Panc1 (cell line): ENCODE data around the gene CPS1. TPM values are rescaled to one million over a fixed set of nuclear protein-coding genes. Genes with fewer than 3 reads are reported as not detected.

ENCODE experiments used
- ATAC-seq: fragments of 200-7000 bp; cut with Tn5 transposase; 2 replicates; pipeline ENCODE4 v1.9.1; 2020; ENCODE audit warnings: mild to moderate bottlenecking, moderate library complexity
- BruUV-seq: library from RNA; stranded (reverse); fragments of 400-500 nt; replicated peaks from 2 replicates; lab custom pipeline; 2021; lab: Mats Ljungman, UMichigan
- CTCF ChIA-PET: fragments of 300-600 bp; sonication (Branson Sonifier 250); formaldehyde crosslinking; loops from one replicate; lab custom pipeline; 2022; ENCODE audit warnings: antibody characterized with exemption; lab: Charles Lee
- POLR2A ChIA-PET: fragments of 300-600 bp; sonication (Branson Sonifier 250); formaldehyde crosslinking; loops from one replicate; lab custom pipeline; 2022; ENCODE audit warnings: antibody characterized with exemption; lab: Charles Lee
- DNase-seq: peaks from one replicate; pipeline ENCODE4 v3.0.0-alpha.2; 2010; ENCODE audit warnings: low read depth, low spot score
- H3K27ac ChIP-seq: 2 replicates; pipeline ENCODE4 v1.5.1; 2011; ENCODE audit warnings: mild to moderate bottlenecking, low read length, inconsistent platforms
- H3K27me3 ChIP-seq: fragments of 200-500 bp; sonication (Bioruptor generic); 2 replicates; pipeline ENCODE4 v1.6.0; 2014; ENCODE audit warnings: low read length, inconsistent platforms; ENCODE audit not compliant: control insufficient read depth, insufficient read depth
- H3K36me3 ChIP-seq: fragments of 200-500 bp; sonication (Bioruptor generic); 2 replicates; pipeline ENCODE4 v1.5.1; 2014; ENCODE audit warnings: inconsistent platforms, mild to moderate bottlenecking, low read length, moderate library complexity; ENCODE audit not compliant: control insufficient read depth, insufficient read depth
- H3K4me1 ChIP-seq: 2 replicates; pipeline ENCODE4 v1.5.1; 2011; ENCODE audit warnings: inconsistent platforms, mild to moderate bottlenecking, low read length, moderate library complexity; ENCODE audit not compliant: control insufficient read depth, insufficient read depth
- H3K4me3 ChIP-seq, 2 experiments: 2 replicates each; pipeline ENCODE4 v1.5.1; 2011 to 2012; ENCODE audit warnings: low read depth in 2 of 2, low read length in 2 of 2, mild to moderate bottlenecking in 2 of 2, inconsistent platforms in 1 of 2, moderate library complexity in 1 of 2
- H3K9me3 ChIP-seq: fragments of 200-500 bp; sonication (Bioruptor generic); 2 replicates; pipeline ENCODE4 v1.5.1; 2014; ENCODE audit warnings: low read depth, mild to moderate bottlenecking, inconsistent platforms, low read length, moderate library complexity; ENCODE audit not compliant: control insufficient read depth, insufficient read depth
- POLR2AphosphoS5 ChIP-seq: IDR thresholded peaks from 2 replicates; pipeline ENCODE4 v1.6.1; 2012; ENCODE audit warnings: mild to moderate bottlenecking, low read depth, low read length, moderate library complexity
- SIN3A ChIP-seq: IDR thresholded peaks from 2 replicates; pipeline ENCODE4 v1.6.1; 2012; ENCODE audit warnings: low read depth, mild to moderate bottlenecking, low read length, moderate library complexity, borderline replicate concordance; ENCODE audit not compliant: insufficient read depth
- TCF7L2 ChIP-seq: IDR thresholded peaks from 2 replicates; pipeline ENCODE4 v1.6.1; 2011; ENCODE audit warnings: mild to moderate bottlenecking, low read depth, low read length, inconsistent platforms
- in situ Hi-C: cut with HindIII; loops from 2 replicates; pipeline ENCODE4 v1.10.0; 2016; ENCODE audit warnings: low sequenced_read_pairs, low pct_unique_long_range_greater_than_20kb
- intact Hi-C: fragments of 100-400 bp; cut with micrococcal nuclease; formaldehyde crosslinking; loops from one replicate; pipeline ENCODE4 v1.10.0; 2022; ENCODE audit not compliant: unreplicated experiment
- total RNA-seq: library from RNA; stranded (reverse); gene quantifications from one replicate; pipeline ENCODE4 v1.2.1, GENCODE V29; 2021; ENCODE audit not compliant: unreplicated experiment
- TF ChIP-seq, protein P1 (sequence below): fragments of 450-650 bp; IDR thresholded peaks from 2 replicates; pipeline ENCODE4 v1.5.1; 2017; ENCODE audit warnings: mild to moderate bottlenecking
- TF ChIP-seq, protein P2 (sequence below), 2 experiments: IDR thresholded peaks; 2 replicates each; pipeline ENCODE4 v1.6.1; 2011 to 2012; ENCODE audit warnings: low read depth in 2 of 2, control low read depth in 1 of 2, low read length in 1 of 2, mild to moderate bottlenecking in 1 of 2, moderate library complexity in 1 of 2; ENCODE audit not compliant: insufficient read depth in 1 of 2

CPS1 gene
- total RNA-seq, 1 experiment from 2014 or later = 5.1 TPM

DNA sequence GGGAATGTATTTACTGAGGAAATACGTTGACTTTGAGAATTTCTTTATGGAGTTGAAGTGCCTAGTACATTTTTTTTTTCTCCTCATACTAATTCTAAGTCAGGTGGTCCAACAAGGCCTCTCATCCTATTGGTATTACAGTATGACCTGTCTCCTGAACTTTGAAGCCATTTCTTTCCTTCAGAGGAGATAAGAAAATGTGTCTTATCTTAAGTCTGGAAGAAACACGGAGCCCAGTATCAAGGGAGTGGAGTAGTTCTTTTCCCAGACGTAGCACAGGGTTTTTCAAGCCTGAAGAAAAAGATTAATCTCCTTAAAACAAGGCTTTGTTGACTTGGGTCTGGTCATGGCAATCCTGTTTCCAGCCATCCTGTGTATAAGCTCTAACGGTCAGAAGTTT is 11.6 kb upstream of the CPS1 start:
- DNase-seq (no peak), ATAC-seq (no peak)
- CTCF ChIA-PET = no interaction called here
- intact Hi-C loops = no loop called here
- Histone ChIP-seq H3K4me1 (no peaks in the 10 kb centered on the region), H3K4me3 (no peak overlapping the region), H3K27me3 (no peaks in the 10 kb centered on the region), H3K27ac (no peak overlapping the region), H3K9me3 (no peaks in the 10 kb centered on the region), H3K36me3 (no peaks in the 10 kb centered on the region)
- no TSS peak for BruUV-seq
- TF ChIP-seq SIN3A (no peak), TCF7L2 (no peak), POLR2AphosphoS5 (no peak)
- TF ChIP-seq, protein P1, sequence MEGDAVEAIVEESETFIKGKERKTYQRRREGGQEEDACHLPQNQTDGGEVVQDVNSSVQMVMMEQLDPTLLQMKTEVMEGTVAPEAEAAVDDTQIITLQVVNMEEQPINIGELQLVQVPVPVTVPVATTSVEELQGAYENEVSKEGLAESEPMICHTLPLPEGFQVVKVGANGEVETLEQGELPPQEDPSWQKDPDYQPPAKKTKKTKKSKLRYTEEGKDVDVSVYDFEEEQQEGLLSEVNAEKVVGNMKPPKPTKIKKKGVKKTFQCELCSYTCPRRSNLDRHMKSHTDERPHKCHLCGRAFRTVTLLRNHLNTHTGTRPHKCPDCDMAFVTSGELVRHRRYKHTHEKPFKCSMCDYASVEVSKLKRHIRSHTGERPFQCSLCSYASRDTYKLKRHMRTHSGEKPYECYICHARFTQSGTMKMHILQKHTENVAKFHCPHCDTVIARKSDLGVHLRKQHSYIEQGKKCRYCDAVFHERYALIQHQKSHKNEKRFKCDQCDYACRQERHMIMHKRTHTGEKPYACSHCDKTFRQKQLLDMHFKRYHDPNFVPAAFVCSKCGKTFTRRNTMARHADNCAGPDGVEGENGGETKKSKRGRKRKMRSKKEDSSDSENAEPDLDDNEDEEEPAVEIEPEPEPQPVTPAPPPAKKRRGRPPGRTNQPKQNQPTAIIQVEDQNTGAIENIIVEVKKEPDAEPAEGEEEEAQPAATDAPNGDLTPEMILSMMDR = no peak
- TF ChIP-seq, protein P2, sequence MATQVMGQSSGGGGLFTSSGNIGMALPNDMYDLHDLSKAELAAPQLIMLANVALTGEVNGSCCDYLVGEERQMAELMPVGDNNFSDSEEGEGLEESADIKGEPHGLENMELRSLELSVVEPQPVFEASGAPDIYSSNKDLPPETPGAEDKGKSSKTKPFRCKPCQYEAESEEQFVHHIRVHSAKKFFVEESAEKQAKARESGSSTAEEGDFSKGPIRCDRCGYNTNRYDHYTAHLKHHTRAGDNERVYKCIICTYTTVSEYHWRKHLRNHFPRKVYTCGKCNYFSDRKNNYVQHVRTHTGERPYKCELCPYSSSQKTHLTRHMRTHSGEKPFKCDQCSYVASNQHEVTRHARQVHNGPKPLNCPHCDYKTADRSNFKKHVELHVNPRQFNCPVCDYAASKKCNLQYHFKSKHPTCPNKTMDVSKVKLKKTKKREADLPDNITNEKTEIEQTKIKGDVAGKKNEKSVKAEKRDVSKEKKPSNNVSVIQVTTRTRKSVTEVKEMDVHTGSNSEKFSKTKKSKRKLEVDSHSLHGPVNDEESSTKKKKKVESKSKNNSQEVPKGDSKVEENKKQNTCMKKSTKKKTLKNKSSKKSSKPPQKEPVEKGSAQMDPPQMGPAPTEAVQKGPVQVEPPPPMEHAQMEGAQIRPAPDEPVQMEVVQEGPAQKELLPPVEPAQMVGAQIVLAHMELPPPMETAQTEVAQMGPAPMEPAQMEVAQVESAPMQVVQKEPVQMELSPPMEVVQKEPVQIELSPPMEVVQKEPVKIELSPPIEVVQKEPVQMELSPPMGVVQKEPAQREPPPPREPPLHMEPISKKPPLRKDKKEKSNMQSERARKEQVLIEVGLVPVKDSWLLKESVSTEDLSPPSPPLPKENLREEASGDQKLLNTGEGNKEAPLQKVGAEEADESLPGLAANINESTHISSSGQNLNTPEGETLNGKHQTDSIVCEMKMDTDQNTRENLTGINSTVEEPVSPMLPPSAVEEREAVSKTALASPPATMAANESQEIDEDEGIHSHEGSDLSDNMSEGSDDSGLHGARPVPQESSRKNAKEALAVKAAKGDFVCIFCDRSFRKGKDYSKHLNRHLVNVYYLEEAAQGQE (IDR thresholded peaks at IDR 0.05; ENCODE audit: insufficient read depth in 1 of 2, low read depth in 2 of 2, low read length in 1 of 2) = no peak
- POLR2A ChIA-PET = no interaction called here
- in situ Hi-C loops = no loop called here

DNA sequence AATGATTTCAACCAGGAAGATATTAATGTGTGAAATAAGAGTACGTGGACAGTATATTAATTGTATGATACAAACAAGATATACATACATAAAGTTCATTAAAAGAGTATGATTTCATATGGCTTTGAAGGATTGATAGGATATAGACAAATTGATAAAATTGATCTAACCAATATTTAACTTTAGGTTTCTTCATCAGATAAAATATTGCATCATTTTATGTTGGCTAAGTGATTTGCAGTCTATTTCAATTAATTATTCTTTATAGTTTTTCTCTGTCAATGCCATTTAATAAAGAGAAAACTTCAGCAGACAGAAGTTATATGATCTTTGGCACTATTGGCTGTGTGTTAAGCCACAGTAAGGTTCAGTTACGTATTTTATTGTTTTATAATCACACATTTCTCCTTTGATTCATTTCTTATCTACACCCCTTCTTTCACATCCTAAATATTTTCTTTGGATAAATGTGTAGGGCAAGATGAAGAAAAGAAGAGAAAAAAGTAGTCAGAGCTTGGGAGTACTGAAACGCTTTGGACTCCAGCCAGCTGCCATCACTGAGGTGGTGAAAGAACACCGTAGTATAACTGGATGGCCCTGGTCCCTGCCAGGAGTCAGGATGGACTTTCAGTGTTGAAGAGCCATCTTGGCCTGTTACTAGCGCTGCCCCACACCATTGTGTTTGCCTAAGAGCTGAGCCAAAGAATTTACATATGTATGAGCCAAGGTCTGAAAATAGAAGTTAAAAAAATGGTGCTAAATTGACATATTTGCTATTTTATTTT is 9.8 kb upstream of the CPS1 start:
- Histone ChIP-seq H3K9me3 (no peaks in the 10 kb centered on the region), H3K4me3 (no peak overlapping the region), H3K27me3 (no peaks in the 10 kb centered on the region), H3K27ac (no peak overlapping the region), H3K36me3 (no peaks in the 10 kb centered on the region), H3K4me1 (no peaks in the 10 kb centered on the region)
- DNase-seq = no peak
- CTCF ChIA-PET = no interaction called here
- BruUV-seq = no TSS peak
- TF ChIP-seq TCF7L2 (no peak), POLR2AphosphoS5 (no peak), SIN3A (no peak)
- TF ChIP-seq, protein P2 (IDR thresholded peaks at IDR 0.05; ENCODE audit: insufficient read depth in 1 of 2, low read depth in 2 of 2, low read length in 1 of 2) = no peak
- TF ChIP-seq, protein P1 = no peak
- no peak for ATAC-seq
- POLR2A ChIA-PET = interaction anchor here (0.6 kb wide), 1 partner anchor 553 kb away, joined by 3 read pairs; no protein-coding TSS in a partner anchor
- intact Hi-C loops = no loop called here
- in situ Hi-C loops = no loop called here
